Fibroblast of peridontal ligament (primary cell): Measurements from ENCODE around the gene GRB2.

Experiments
- DNase-seq: peaks from one replicate; pipeline ENCODE4 v3.0.0-alpha.2; 2010; ENCODE audit errors: extremely low read depth

Gene GRB2

GRCh38 chr17:75414488-75414887, 9.0 kb upstream of the GRB2 start:
- no peak for DNase-seq

- peak; percentile 78 for DNase-seq
These were observed 7.2 kb upstream of the GRB2 start for GRCh38 chr17:75412455-75413317.

- no peak for DNase-seq
These were observed 6.0 kb upstream of the GRB2 start for GRCh38 chr17:75411328-75412067.

- no peak for DNase-seq
These were observed 4.7 kb upstream of the GRB2 start for GRCh38 chr17:75410141-75410540.

- DNase-seq: no peak
These were observed 2.3 kb upstream of the GRB2 start for GRCh38 chr17:75407655-75408352.

- DNase-seq: no peak
These were observed 741 bp upstream of the GRB2 start for GRCh38 chr17:75406222-75406615.

- peak; percentile 34 for DNase-seq
These were observed 630 bp downstream of the GRB2 start for GRCh38 chr17:75404731-75405364.

- DNase-seq: peak; percentile 88
These were observed 1.2 kb downstream of the GRB2 start for GRCh38 chr17:75404223-75404730.

GRCh38 chr17:75403131-75403530, 2.3 kb downstream of the GRB2 start:
- DNase-seq: no peak

GRCh38 chr17:75402026-75402425, 3.5 kb downstream of the GRB2 start:
- no peak for DNase-seq

- DNase-seq: no peak
These were observed 5.0 kb downstream of the GRB2 start for GRCh38 chr17:75400326-75400939.

GRCh38 chr17:75398279-75398678, 7.2 kb downstream of the GRB2 start:
- DNase-seq: no peak

- no peak for DNase-seq
These were observed 8.3 kb downstream of the GRB2 start for GRCh38 chr17:75397217-75397616.

- no peak for DNase-seq
These were observed 8.7 kb downstream of the GRB2 start for GRCh38 chr17:75396796-75397195.

- DNase-seq: no peak
These were observed 9.5 kb downstream of the GRB2 start for GRCh38 chr17:75396025-75396424.

- no peak for DNase-seq
These were observed 11.1 kb downstream of the GRB2 start for GRCh38 chr17:75394332-75394918.

- DNase-seq: peak; percentile 97
These were observed 11.8 kb downstream of the GRB2 start for GRCh38 chr17:75393523-75394331.

GRCh38 chr17:75392559-75392958, 12.9 kb downstream of the GRB2 start:
- no peak for DNase-seq

- DNase-seq: peak; percentile 52
These were observed 14.5 kb downstream of the GRB2 start for GRCh38 chr17:75390982-75391381.

- no peak for DNase-seq
These were observed 16.9 kb downstream of the GRB2 start for GRCh38 chr17:75388476-75389030.
